Natural killer cell treated with Interleukin-12 subunit alpha and Interleukin-12 subunit beta and Interleukin-15 and Interleukin-18, amount 100 ng/mL, for 72 hours (primary cell): ENCODE measurements around the gene SDR9C7. TPM values are rescaled to one million over a fixed set of nuclear protein-coding genes. Genes with fewer than 3 reads are reported as not detected.
"Not testable (repeated sequence)": the region's sequence is repeated elsewhere in the genome, so short reads cannot be mapped to it uniquely, and the experiment has no call there.

Source experiments
- ATAC-seq, 2 donors: fragments of 150-1000 bp; cut with Tn5 transposase in 1 of 2; sonication (Bioruptor Pico), chemical (Tn5 transposase) in 1 of 2; 2 replicates each; pipeline ENCODE4 v1.10.0; 2021
- DNase-seq: peaks from one replicate; pipeline ENCODE4 v3.0.0; 2022; ENCODE audit warnings: low spot score
- H3K27ac Mint-ChIP-seq, 2 donors: 1 replicate in 1 of 2; 2 replicates in 1 of 2; pipeline ENCODE4 v1.8.0; 2022; ENCODE audit warnings: mixed read lengths in 2 of 2, mild to moderate bottlenecking in 1 of 2, moderate library complexity in 1 of 2
- H3K27me3 Mint-ChIP-seq, 2 donors: 1 replicate in 1 of 2; 2 replicates in 1 of 2; pipeline ENCODE4 v1.8.0; 2022; ENCODE audit warnings: mixed read lengths in 2 of 2
- H3K36me3 Mint-ChIP-seq: one replicate; pipeline ENCODE4 v1.8.0; 2022; ENCODE audit warnings: mixed read lengths
- H3K4me1 Mint-ChIP-seq, 2 donors: 1 replicate in 1 of 2; 2 replicates in 1 of 2; pipeline ENCODE4 v1.8.0; 2022; ENCODE audit warnings: low read depth in 2 of 2, mixed read lengths in 2 of 2, mild to moderate bottlenecking in 1 of 2
- H3K4me3 Mint-ChIP-seq: one replicate; pipeline ENCODE4 v1.8.0; 2022; ENCODE audit warnings: mixed read lengths
- H3K9me3 Mint-ChIP-seq: 2 replicates; pipeline ENCODE4 v1.8.0; 2022; ENCODE audit warnings: mixed read lengths
- total RNA-seq, 2 donors: library from RNA; stranded (reverse); gene quantifications; one replicate each; pipeline ENCODE4 v1.2.3, GENCODE V29; 2022

SDR9C7 gene
- total RNA-seq, 2 donors from 2014 or later, result not detected

GRCh38 chr12:56918139-56918538 lies 16.1 kb downstream of the SDR9C7 start:
- H3K4me3 Mint-ChIP-seq, DNase-seq, ATAC-seq, H3K4me1 Mint-ChIP-seq, H3K27ac Mint-ChIP-seq, H3K9me3 Mint-ChIP-seq, H3K36me3 Mint-ChIP-seq: not testable (repeated sequence)
- peaks cover 16 to 32% of the 10 kb centered on the region in 2 donors for H3K27me3 Mint-ChIP-seq

- Mint-ChIP-seq H3K4me3 (no peak overlapping the region), H3K36me3 (peaks cover 6% of the 10 kb centered on the region), H3K4me1 (no peaks in the 10 kb centered on the region), H3K27me3 (peaks cover 17 to 32% of the 10 kb centered on the region in 2 donors), H3K27ac (no peak overlapping the region), H3K9me3 (peaks cover 4% of the 10 kb centered on the region)
- no peak for ATAC-seq
- DNase-seq, result no peak
Measured at GRCh38 chr12:56916996-56917333, 17.2 kb downstream of the SDR9C7 start.

DNA sequence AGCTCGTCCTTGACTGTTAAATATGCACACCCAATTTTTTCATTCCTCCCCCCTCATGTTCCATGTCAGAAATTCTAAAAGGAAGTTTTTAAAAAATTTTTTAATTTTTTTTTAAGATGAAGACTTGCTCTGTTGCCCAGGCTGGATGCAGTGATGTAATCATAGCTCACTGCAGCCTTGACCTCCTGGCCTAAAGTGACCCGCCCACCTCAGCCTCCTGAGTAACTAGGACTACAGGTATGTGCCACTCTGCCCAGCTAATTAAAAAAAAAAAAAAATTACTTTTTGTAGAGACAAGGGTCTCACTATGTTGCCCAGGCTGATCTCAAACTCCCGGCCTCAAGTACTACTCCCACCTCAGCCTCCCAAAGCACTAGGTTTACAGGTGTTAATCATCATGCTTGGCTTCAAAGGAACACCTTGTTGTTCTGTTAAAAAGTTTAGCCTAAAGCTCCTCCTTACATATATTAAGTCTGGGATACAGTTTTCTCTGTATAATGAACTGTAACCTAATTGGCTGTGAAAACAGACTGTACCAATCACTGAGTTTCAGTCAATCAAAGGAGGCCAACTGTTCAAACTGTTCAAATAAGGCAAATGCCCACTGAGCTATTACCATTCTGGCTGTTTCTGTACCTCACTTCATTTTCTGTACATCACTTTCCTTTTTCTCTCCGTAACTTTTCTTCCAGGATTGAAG lies 17.8 kb downstream of the SDR9C7 start:
- Mint-ChIP-seq H3K9me3 (peaks cover 4% of the 10 kb centered on the region), H3K27ac (no peak overlapping the region), H3K4me1 (no peaks in the 10 kb centered on the region), H3K27me3 (peaks cover 22 to 32% of the 10 kb centered on the region in 2 donors), H3K36me3 (peaks cover 6% of the 10 kb centered on the region), H3K4me3 (no peak overlapping the region)
- no peak for ATAC-seq
- no peak for DNase-seq

DNA sequence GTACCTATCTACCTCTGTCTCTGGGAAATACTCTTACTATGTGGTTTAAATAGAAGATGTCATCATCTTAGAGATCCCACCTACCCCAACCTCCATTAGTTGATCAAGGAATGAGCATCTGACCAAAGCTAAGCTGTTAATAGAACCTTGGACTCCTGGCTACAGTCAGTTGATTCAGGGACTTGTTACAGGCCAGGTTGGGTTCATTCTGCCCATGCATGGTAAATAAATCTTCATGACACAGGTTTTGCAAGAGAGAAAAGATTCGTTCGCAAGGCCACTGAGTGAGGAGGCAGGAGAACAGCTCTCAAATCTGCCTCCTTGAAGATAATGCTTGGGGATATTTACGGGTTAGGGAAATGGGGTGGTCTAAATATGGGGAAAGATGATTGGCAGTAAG lies 19.5 kb downstream of the SDR9C7 start:
- H3K36me3 Mint-ChIP-seq, result no peaks in the 10 kb centered on the region
- no peaks in the 10 kb centered on the region for H3K4me1 Mint-ChIP-seq
- ATAC-seq (no peak), DNase-seq (no peak)
- H3K4me3 Mint-ChIP-seq, result no peak overlapping the region
- no peaks in the 10 kb centered on the region for H3K9me3 Mint-ChIP-seq
- H3K27me3 Mint-ChIP-seq, result peaks cover 23 to 28% of the 10 kb centered on the region in 2 donors
- H3K27ac Mint-ChIP-seq, result no peak overlapping the region

DNA sequence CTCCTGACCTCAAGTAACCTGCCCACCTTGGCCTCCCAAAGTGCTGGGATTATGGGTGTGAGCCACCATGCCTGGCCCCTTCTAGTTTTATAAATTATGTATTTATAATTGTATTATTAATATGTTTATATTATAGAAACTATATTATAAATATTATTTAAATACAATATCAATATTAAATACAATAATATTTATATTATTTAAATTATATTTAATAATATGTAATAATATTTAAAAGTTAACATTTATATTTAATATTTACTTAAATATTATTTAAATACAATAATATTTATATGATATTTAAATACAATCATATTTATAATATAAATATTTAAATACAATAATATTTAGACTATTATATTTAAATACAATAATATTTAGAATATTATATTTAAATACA lies 20.0 kb downstream of the SDR9C7 start:
- Mint-ChIP-seq H3K36me3 (no peaks in the 10 kb centered on the region), H3K27me3 (peaks cover 23 to 28% of the 10 kb centered on the region in 2 donors), H3K9me3 (no peaks in the 10 kb centered on the region), H3K4me3 (no peak overlapping the region), H3K4me1 (no peaks in the 10 kb centered on the region), H3K27ac (no peak overlapping the region)
- DNase-seq, result no peak
- ATAC-seq, result no peak

- H3K27me3 Mint-ChIP-seq, result peaks cover 10 to 16% of the 10 kb centered on the region in 2 donors
- ATAC-seq, H3K4me3 Mint-ChIP-seq, H3K9me3 Mint-ChIP-seq, H3K36me3 Mint-ChIP-seq, DNase-seq, H3K27ac Mint-ChIP-seq, H3K4me1 Mint-ChIP-seq: not testable (repeated sequence)
Measured at GRCh38 chr12:56909403-56909802, 24.8 kb downstream of the SDR9C7 start.

DNA sequence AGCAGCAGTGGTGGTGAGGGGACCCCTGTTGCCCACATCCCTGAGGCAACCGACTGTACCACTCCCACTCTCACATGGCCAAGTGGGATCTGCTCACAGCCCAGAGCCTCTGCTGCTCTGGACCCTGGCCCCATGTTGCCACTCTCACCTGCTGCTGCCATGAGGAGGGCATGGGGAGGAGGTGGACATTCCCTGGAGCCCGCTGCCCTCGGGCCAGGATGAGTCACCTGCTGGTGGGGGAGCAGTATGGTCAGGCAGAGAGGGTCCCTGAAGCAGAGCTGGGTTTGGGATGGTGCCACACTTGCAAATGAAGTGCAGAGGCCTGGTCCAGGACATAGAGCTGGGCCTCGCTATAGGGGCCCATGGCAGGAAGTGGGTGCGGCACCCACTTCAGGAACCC lies 26.1 kb downstream of the SDR9C7 start:
- Mint-ChIP-seq H3K36me3 (no peaks in the 10 kb centered on the region), H3K4me1 (no peaks in the 10 kb centered on the region), H3K27me3 (peaks cover 10 to 16% of the 10 kb centered on the region in 2 donors), H3K9me3 (peaks cover 3% of the 10 kb centered on the region), H3K27ac (no peak overlapping the region), H3K4me3 (no peak overlapping the region)
- peak; percentile 20 to 27 for ATAC-seq
- no peak for DNase-seq

GRCh38 chr12:56905852-56906251 lies 28.4 kb downstream of the SDR9C7 start:
- H3K27ac Mint-ChIP-seq, result no peak overlapping the region
- H3K36me3 Mint-ChIP-seq, result peaks cover 7% of the 10 kb centered on the region
- peaks cover 3% of the 10 kb centered on the region for H3K9me3 Mint-ChIP-seq
- DNase-seq (no peak), ATAC-seq (no peak)
- no peak overlapping the region for H3K4me3 Mint-ChIP-seq
- H3K27me3 Mint-ChIP-seq, result peaks cover 3 to 12% of the 10 kb centered on the region in 2 donors
- no peaks in the 10 kb centered on the region for H3K4me1 Mint-ChIP-seq

DNA sequence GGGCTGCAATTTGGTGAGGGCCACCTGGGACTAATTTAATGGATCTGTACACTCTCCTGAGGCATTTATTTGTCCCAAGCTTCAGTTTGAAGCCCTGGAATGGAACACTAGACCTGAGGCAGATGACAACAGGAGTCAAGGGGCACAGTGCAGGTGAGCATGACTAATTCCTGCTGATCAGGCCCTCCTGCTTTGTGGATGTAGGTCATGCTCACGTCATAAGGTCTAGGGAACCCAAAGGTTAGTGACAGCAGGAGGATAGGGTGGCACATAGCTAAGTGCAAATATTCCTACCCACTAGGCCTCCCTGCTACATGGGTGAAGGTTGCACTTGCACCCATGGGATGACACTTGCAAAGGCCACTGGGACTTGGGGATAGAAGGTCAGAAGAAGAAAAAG lies 30.8 kb downstream of the SDR9C7 start:
- Mint-ChIP-seq H3K27ac (no peak overlapping the region), H3K27me3 (peaks cover 3 to 12% of the 10 kb centered on the region in 2 donors), H3K36me3 (peaks cover 14% of the 10 kb centered on the region), H3K4me3 (no peak overlapping the region), H3K9me3 (peaks cover 3% of the 10 kb centered on the region), H3K4me1 (no peaks in the 10 kb centered on the region)
- ATAC-seq (no peak), DNase-seq (no peak)

GRCh38 chr12:56901313-56901712 lies 32.9 kb downstream of the SDR9C7 start:
- peaks cover 14% of the 10 kb centered on the region for H3K36me3 Mint-ChIP-seq
- not testable (repeated sequence) for H3K4me1 Mint-ChIP-seq, ATAC-seq, H3K27ac Mint-ChIP-seq, DNase-seq, H3K4me3 Mint-ChIP-seq, H3K9me3 Mint-ChIP-seq
- H3K27me3 Mint-ChIP-seq, result peaks cover 5 to 16% of the 10 kb centered on the region in 2 donors

- H3K36me3 Mint-ChIP-seq, result peaks cover 14% of the 10 kb centered on the region
- ATAC-seq (no peak), DNase-seq (no peak)
- H3K4me3 Mint-ChIP-seq, result no peak overlapping the region
- H3K27me3 Mint-ChIP-seq, result peaks cover 7 to 18% of the 10 kb centered on the region in 2 donors
- H3K27ac Mint-ChIP-seq, result no peak overlapping the region
- no peaks in the 10 kb centered on the region for H3K4me1 Mint-ChIP-seq
- peaks cover 3% of the 10 kb centered on the region for H3K9me3 Mint-ChIP-seq
Measured at GRCh38 chr12:56900583-56900982, 33.6 kb downstream of the SDR9C7 start.

- H3K9me3 Mint-ChIP-seq, result no peaks in the 10 kb centered on the region
- H3K27ac Mint-ChIP-seq, result no peak overlapping the region
- ATAC-seq, result no peak
- no peak for DNase-seq
- H3K27me3 Mint-ChIP-seq, result peaks cover 7 to 18% of the 10 kb centered on the region in 2 donors
- H3K4me3 Mint-ChIP-seq, result no peak overlapping the region
- no peaks in the 10 kb centered on the region for H3K4me1 Mint-ChIP-seq
- H3K36me3 Mint-ChIP-seq, result peaks cover 14% of the 10 kb centered on the region
Measured at GRCh38 chr12:56898938-56899337, 35.3 kb downstream of the SDR9C7 start.

DNA sequence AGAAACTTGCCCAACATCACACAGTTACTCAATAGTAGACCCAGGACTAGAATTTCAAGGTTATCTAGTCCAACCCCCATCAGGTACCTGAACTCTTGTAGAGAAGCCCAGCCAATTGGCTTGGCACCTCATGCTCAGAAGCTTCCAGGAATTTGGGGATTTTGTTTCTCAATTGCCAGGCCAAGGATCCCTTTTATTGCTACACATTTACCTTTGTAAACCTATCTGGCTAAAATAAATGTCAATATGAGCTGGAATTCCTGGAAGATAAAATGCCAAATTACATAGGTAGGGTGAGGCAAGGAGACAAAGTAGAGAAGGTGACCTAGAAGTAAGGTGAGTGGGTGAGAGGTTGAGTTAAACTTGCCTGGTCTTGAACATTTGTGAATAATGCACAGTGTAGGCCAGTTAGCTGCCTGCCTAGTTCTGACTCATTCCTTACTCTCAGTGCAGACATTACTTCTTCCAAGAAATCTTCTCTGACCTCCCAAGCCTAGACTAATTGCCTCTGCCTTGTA lies 36.3 kb downstream of the SDR9C7 start:
- ATAC-seq, result no peak
- Mint-ChIP-seq H3K36me3 (peaks cover 14% of the 10 kb centered on the region), H3K27ac (no peak overlapping the region)

DNA sequence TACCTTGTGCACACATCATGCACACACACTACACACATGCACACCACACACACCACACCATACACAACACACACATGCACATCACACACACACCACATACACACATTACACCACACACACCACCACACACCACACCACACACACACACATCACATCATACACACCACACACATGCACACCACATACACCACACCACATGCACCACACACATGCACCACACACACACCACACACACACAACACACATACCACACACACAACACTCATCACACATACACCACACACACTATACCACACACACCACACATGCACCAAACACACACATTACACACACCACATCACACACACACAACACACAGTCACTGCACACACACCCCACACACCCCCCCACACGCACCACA lies 38.1 kb downstream of the SDR9C7 start:
- H3K9me3 Mint-ChIP-seq, result no peaks in the 10 kb centered on the region
- DNase-seq (no peak), ATAC-seq (peak; percentile 33 to 45)
- H3K36me3 Mint-ChIP-seq, result peaks cover 9% of the 10 kb centered on the region
- H3K4me3 Mint-ChIP-seq, result no peak overlapping the region
- H3K4me1 Mint-ChIP-seq, result no peaks in the 10 kb centered on the region
- peaks cover 7 to 18% of the 10 kb centered on the region in 2 donors for H3K27me3 Mint-ChIP-seq
- H3K27ac Mint-ChIP-seq, result no peak overlapping the region

More for the DNA sequence above, 36.3 kb downstream of the SDR9C7 start:
- Mint-ChIP-seq H3K27me3 (peaks cover 7 to 18% of the 10 kb centered on the region in 2 donors), H3K9me3 (no peaks in the 10 kb centered on the region), H3K4me1 (no peaks in the 10 kb centered on the region), H3K4me3 (no peak overlapping the region)
- no peak for DNase-seq
